HepG2 (cell line): ENCODE results near the gene GLRX5. TPM values are rescaled to one million over a fixed set of nuclear protein-coding genes. Genes with fewer than 3 reads are reported as not detected.

Source experiments
- ARID2 ChIP-seq: sonication (generic); formaldehyde crosslinking; IDR thresholded peaks from 2 replicates; pipeline ENCODE4 v1.8.1; 2022; ENCODE audit warnings: mild to moderate bottlenecking, missing genetic modification reagents, borderline replicate concordance
- ARNT ChIP-seq: fragments of 450-650 bp; IDR thresholded peaks from 2 replicates; pipeline ENCODE4 v1.6.1; 2017
- EZH2 ChIP-seq: conservative IDR thresholded peaks from 2 replicates; pipeline ENCODE4 v1.6.1; 2012; ENCODE audit warnings: mild to moderate bottlenecking, low read depth, low read length, moderate library complexity
- FIP1L1 ChIP-seq: fragments of 200-400 bp; formaldehyde crosslinking; IDR thresholded peaks from 2 replicates; pipeline ENCODE4 v1.6.1; 2018; ENCODE audit warnings: low read depth, mild to moderate bottlenecking, low read length, moderate library complexity, borderline replicate concordance; ENCODE audit not compliant: insufficient read depth
- HNRNPK ChIP-seq: fragments of 200-400 bp; formaldehyde crosslinking; IDR thresholded peaks from 2 replicates; pipeline ENCODE4 v1.6.1; 2018; ENCODE audit warnings: low read length, low read depth, moderate library complexity, mild to moderate bottlenecking; ENCODE audit not compliant: poor library complexity, severe bottlenecking
- HOXA3 ChIP-seq: sonication (generic); formaldehyde crosslinking; IDR thresholded peaks from 2 replicates; pipeline ENCODE4 v1.5.0; 2020; ENCODE audit warnings: missing genetic modification reagents
- JUN ChIP-seq: sonication (generic); formaldehyde crosslinking; IDR thresholded peaks from 2 replicates; pipeline ENCODE4 v1.4.0; 2020; ENCODE audit warnings: mild to moderate bottlenecking, missing genetic modification reagents
- POGZ ChIP-seq: sonication (generic); formaldehyde crosslinking; IDR thresholded peaks from 2 replicates; pipeline ENCODE4 v1.4.0; 2020; ENCODE audit warnings: mild to moderate bottlenecking, missing genetic modification reagents
- RAD21 ChIP-seq: fragments of 450-650 bp; formaldehyde crosslinking; IDR thresholded peaks from 2 replicates; pipeline ENCODE4 v1.5.0; 2020; ENCODE audit warnings: mild to moderate bottlenecking
- RARA ChIP-seq: IDR thresholded peaks from 2 replicates; pipeline ENCODE4 v1.6.1; 2016; ENCODE audit warnings: missing genetic modification reagents, missing compliant biosample characterization
- SIX4 ChIP-seq: sonication (generic); formaldehyde crosslinking; IDR thresholded peaks from 2 replicates; pipeline ENCODE4 v1.4.0; 2020; ENCODE audit warnings: missing genetic modification reagents
- SMC3 ChIP-seq: IDR thresholded peaks from 2 replicates; pipeline ENCODE4 v1.6.1; 2011; ENCODE audit warnings: low read length, improper control_type of control experiment
- SNAI1 ChIP-seq: sonication (generic); formaldehyde crosslinking; IDR thresholded peaks from 2 replicates; pipeline ENCODE4 v1.5.0; 2020; ENCODE audit warnings: mild to moderate bottlenecking, missing genetic modification reagents, borderline replicate concordance
- TGIF2 ChIP-seq: IDR thresholded peaks from 2 replicates; pipeline ENCODE4 v1.6.1; 2016; ENCODE audit warnings: control low read depth, missing compliant biosample characterization
- ZIK1 ChIP-seq: sonication (generic); formaldehyde crosslinking; IDR thresholded peaks from 2 replicates; pipeline ENCODE4 v1.5.0; 2020; ENCODE audit warnings: mild to moderate bottlenecking, low read depth, missing genetic modification reagents, borderline replicate concordance
- ZNF343 ChIP-seq: sonication (generic); formaldehyde crosslinking; IDR thresholded peaks from 2 replicates; pipeline ENCODE4 v1.4.0; 2020; ENCODE audit warnings: mild to moderate bottlenecking, missing genetic modification reagents
- ZNF350 ChIP-seq: sonication (generic); formaldehyde crosslinking; IDR thresholded peaks from 2 replicates; pipeline ENCODE4 v1.4.0; 2020; ENCODE audit warnings: mild to moderate bottlenecking, low read depth, missing genetic modification reagents, borderline replicate concordance
- ZSCAN22 ChIP-seq: sonication (generic); formaldehyde crosslinking; IDR thresholded peaks from 2 replicates; pipeline ENCODE4 v1.4.0; 2020; ENCODE audit warnings: mild to moderate bottlenecking, missing genetic modification reagents
- polyA plus RNA-seq, 8 experiments: library from polyadenylated mRNA; depleted of rRNA in 3 of 8; stranded (reverse) in 7 of 8; unstranded in 1 of 8; fragments of >200 nt; fragmentation: Illumina TruSeq in 4 of 8; extraction: Trizol in 4 of 8; gene quantifications; 2 replicates each; pipeline versions ENCODE4 v1.2.1 to v1.2.3, GENCODE V29; 2011 to 2016; ENCODE audit warnings: low read depth in 4 of 8, missing spikeins in 1 of 8, mixed read lengths in 1 of 8; ENCODE audit not compliant: insufficient read depth in 1 of 8
- total RNA-seq, 5 experiments: library from RNA; depleted of rRNA; stranded (reverse); fragments of >200 nt; fragmentation: Illumina TruSeq; extraction: Trizol; gene quantifications; 2 replicates each; pipeline ENCODE4 v1.2.3, GENCODE V29; 2016; ENCODE audit warnings: low read depth in 1 of 5
- TF ChIP-seq, protein P1 (sequence below): sonication (generic); formaldehyde crosslinking; IDR thresholded peaks from 2 replicates; pipeline ENCODE4 v1.8.0; 2022; ENCODE audit warnings: missing genetic modification reagents, mild to moderate bottlenecking, inconsistent platforms, borderline replicate concordance
- TF ChIP-seq, protein P2 (sequence below): sonication (generic); formaldehyde crosslinking; IDR thresholded peaks from 2 replicates; pipeline ENCODE4 v1.5.1; 2020; ENCODE audit warnings: missing genetic modification reagents, mild to moderate bottlenecking, borderline replicate concordance
- TF ChIP-seq, protein P3 (sequence below): sonication (generic); formaldehyde crosslinking; IDR thresholded peaks from 2 replicates; pipeline ENCODE4 v1.9.0; 2021; ENCODE audit warnings: missing genetic modification reagents, mild to moderate bottlenecking, borderline replicate concordance
- TF ChIP-seq, protein P4 (sequence below), 2 experiments: fragments of 450-650 bp in 1 of 2; sonication (generic) in 1 of 2; formaldehyde crosslinking; IDR thresholded peaks; 2 replicates each; pipeline versions ENCODE4 v1.5.0 to v1.8.0; 2020 to 2022; ENCODE audit warnings: mild to moderate bottlenecking in 1 of 2, missing genetic modification reagents in 1 of 2
- TF ChIP-seq, protein P5 (sequence below): IDR thresholded peaks from 2 replicates; pipeline ENCODE4 v1.6.1; 2016; ENCODE audit warnings: mild to moderate bottlenecking, missing biosample characterization, missing genetic modification reagents

Gene GLRX5
- total and polyA plus RNA-seq, 2 of the 13 experiments (the other 11 are each of a cell fraction or from before 2014, with no cell fraction given): 122 to 146 TPM

DNA sequence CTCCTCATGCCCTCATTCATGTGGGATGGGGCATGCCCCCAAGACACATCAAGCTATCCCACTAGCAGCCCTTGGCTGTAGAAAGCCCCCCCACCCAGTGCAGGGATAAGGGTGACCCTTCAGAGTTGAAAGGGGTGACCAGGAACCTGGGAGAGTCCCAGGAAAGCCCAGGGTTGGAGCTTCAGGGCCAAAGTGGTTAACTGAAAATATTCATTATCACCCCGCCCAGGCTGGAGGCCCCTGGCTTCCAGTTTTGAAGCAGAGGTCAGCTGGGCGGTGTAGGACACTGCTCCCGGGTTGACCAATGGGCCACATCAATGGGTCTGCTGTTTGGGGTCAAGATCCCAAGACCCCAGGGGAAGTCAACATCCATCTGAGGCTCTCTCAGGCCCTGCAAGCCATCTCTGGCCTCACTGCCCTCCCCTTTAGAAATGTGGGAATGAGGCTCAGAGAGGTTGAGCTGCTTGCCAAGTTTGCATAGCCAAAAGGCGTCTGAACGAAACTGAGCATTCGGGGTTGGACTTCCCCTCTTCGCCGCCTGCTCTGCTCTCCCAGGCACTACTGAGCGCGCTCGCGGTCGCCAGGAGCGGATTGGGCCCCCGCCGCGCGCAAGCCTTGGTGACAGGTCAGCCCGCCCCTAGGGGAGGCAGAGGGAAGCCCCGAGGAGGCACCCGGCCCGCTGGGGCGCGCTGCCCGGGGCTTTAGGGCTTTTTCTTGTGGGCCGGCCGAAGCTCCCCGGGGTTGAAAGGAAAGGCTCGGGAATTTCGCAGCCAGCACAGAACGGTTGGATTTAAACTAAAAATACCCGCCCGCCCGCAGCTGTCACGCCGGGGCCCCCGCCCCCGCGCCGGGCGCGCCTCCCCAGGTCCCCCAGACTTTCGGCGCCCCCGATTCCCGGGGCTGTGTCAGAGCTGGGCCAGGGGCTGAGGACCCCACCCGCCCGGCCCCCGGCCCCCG, 19.0 kb upstream of the GLRX5 start (continued):
- TF ChIP-seq SNAI1 (CRISPR knock-in tag) (peak; percentile 31; the same call in 1 of the 2 replicates), ZSCAN22 (CRISPR knock-in tag) (no peak), HOXA3 (CRISPR knock-in tag) (no peak; the same call in 1 of the 2 replicates), ARID2 (CRISPR knock-in tag) (no peak), ZIK1 (CRISPR knock-in tag) (no peak), SMC3 (no peak), ZNF343 (no peak), HNRNPK (no peak), FIP1L1 (no peak), RAD21 (peak; percentile 54; the same call in 1 of the 2 replicates), RARA (0 out of 2 replicates have a peak, but pooled peaks have one; percentile 15), EZH2 (no peak), TGIF2 (CRISPR knock-in tag) (peak; percentile 89), JUN (no peak), ARNT (no peak), ZNF350 (CRISPR knock-in tag) (no peak), POGZ (CRISPR knock-in tag) (no peak), SIX4 (CRISPR knock-in tag) (no peak)
- TF ChIP-seq, protein P1, sequence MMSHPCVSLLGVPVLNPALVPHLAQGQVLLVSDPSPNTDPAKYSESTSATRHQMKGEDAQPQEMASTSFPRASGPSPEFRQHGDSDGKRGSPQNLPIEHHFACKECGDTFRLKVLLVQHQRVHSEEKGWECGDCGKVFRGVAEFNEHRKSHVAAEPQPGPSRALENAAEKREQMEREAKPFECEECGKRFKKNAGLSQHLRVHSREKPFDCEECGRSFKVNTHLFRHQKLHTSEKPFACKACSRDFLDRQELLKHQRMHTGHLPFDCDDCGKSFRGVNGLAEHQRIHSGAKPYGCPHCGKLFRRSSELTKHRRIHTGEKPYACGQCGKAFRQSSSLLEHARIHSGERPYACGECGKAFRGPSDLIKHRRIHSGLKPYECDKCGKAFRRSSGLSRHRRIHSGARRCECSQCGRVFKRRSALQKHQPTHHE: no peak
- TF ChIP-seq, protein P2, sequence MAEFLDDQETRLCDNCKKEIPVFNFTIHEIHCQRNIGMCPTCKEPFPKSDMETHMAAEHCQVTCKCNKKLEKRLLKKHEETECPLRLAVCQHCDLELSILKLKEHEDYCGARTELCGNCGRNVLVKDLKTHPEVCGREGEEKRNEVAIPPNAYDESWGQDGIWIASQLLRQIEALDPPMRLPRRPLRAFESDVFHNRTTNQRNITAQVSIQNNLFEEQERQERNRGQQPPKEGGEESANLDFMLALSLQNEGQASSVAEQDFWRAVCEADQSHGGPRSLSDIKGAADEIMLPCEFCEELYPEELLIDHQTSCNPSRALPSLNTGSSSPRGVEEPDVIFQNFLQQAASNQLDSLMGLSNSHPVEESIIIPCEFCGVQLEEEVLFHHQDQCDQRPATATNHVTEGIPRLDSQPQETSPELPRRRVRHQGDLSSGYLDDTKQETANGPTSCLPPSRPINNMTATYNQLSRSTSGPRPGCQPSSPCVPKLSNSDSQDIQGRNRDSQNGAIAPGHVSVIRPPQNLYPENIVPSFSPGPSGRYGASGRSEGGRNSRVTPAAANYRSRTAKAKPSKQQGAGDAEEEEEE: no peak
- TF ChIP-seq, protein P3, sequence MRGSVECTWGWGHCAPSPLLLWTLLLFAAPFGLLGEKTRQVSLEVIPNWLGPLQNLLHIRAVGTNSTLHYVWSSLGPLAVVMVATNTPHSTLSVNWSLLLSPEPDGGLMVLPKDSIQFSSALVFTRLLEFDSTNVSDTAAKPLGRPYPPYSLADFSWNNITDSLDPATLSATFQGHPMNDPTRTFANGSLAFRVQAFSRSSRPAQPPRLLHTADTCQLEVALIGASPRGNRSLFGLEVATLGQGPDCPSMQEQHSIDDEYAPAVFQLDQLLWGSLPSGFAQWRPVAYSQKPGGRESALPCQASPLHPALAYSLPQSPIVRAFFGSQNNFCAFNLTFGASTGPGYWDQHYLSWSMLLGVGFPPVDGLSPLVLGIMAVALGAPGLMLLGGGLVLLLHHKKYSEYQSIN (CRISPR knock-in tag): no peak
- TF ChIP-seq, protein P4, sequence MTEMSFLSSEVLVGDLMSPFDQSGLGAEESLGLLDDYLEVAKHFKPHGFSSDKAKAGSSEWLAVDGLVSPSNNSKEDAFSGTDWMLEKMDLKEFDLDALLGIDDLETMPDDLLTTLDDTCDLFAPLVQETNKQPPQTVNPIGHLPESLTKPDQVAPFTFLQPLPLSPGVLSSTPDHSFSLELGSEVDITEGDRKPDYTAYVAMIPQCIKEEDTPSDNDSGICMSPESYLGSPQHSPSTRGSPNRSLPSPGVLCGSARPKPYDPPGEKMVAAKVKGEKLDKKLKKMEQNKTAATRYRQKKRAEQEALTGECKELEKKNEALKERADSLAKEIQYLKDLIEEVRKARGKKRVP (CRISPR knock-in tag; IDR thresholded peaks at IDR 0.05): no peak
- TF ChIP-seq, protein P5, sequence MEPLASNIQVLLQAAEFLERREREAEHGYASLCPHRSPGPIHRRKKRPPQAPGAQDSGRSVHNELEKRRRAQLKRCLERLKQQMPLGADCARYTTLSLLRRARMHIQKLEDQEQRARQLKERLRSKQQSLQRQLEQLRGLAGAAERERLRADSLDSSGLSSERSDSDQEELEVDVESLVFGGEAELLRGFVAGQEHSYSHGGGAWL (CRISPR knock-in tag): no peak
